Vagina (tissue), 2 donors: Measurements from ENCODE around the gene MC1R.

Experiments used
- POLR2A ChIP-seq, 2 donors: fragments of 450-650 bp; IDR thresholded peaks; one replicate each; pipeline ENCODE4 v1.6.1; 2017; ENCODE audit warnings: antibody characterized with exemption in 2 of 2, mild to moderate bottlenecking in 2 of 2, moderate library complexity in 2 of 2
- TF ChIP-seq, protein P1 (sequence below), 3 experiments: fragments of 450-650 bp in 2 of 3; fragments of 200-600 bp in 1 of 3; sonication (generic) in 1 of 3; IDR thresholded peaks; one replicate each; pipeline ENCODE4 v1.5.1; 2017 to 2019; ENCODE audit warnings: antibody characterized with exemption in 3 of 3, mild to moderate bottlenecking in 2 of 3, moderate library complexity in 2 of 3

DNA sequence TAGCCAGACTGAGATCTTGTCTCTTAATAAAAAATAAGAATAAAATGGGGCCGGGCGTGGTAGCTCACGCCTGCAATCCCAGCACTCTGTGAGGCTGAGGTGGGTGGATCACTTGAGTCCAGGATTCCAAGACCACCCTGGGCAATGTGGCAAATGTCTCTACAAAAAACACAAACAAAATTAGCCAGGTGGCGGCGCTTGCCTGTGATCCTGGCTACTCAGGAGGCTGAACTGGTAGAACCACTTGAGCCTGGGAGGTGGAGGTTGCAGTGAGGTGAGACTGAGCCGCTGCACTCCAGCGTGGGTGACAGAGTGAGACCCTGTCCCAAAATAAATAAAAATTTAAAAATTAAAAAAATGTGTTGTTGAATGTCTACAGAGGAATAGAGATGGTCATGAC, 27.0 kb downstream of the MC1R start:
- TF ChIP-seq POLR2A (IDR thresholded peaks at IDR 0.05): no peak
- TF ChIP-seq, protein P1, sequence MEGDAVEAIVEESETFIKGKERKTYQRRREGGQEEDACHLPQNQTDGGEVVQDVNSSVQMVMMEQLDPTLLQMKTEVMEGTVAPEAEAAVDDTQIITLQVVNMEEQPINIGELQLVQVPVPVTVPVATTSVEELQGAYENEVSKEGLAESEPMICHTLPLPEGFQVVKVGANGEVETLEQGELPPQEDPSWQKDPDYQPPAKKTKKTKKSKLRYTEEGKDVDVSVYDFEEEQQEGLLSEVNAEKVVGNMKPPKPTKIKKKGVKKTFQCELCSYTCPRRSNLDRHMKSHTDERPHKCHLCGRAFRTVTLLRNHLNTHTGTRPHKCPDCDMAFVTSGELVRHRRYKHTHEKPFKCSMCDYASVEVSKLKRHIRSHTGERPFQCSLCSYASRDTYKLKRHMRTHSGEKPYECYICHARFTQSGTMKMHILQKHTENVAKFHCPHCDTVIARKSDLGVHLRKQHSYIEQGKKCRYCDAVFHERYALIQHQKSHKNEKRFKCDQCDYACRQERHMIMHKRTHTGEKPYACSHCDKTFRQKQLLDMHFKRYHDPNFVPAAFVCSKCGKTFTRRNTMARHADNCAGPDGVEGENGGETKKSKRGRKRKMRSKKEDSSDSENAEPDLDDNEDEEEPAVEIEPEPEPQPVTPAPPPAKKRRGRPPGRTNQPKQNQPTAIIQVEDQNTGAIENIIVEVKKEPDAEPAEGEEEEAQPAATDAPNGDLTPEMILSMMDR (IDR thresholded peaks at IDR 0.05): no peak
